ENCODE results near the gene CCL11. TPM values are rescaled to one million over a fixed set of nuclear protein-coding genes. Genes with fewer than 3 reads are reported as not detected.

The CCL11 gene
- total RNA-seq, 2 experiments from 2014 or later = not detected

- Mint-ChIP-seq H3K4me3 (no peak overlapping the region), H3K27me3 (peaks cover 6% of the 10 kb centered on the region), H3K27ac (no peak overlapping the region), H3K4me1 (ENCODE audit: low read depth) (no peaks in the 10 kb centered on the region), H3K36me3 (ENCODE audit: low read depth) (no peaks in the 10 kb centered on the region), H3K9me3 (no peaks in the 10 kb centered on the region)
- ATAC-seq (no peak), DNase-seq (no peak)
- CTCF ChIA-PET = interaction anchor here (1.1 kb wide), 1 partner anchor 105 kb away, joined by 3 read pairs; no protein-coding TSS in a partner anchor
- intact Hi-C loops (cut with micrococcal nuclease) = no loop called here
- no peak for TF ChIP-seq CTCF (IDR thresholded peaks at IDR 0.05)
- POLR2A ChIA-PET = no interaction called here
Measured at GRCh38 chr17:34305606-34306005, 20.1 kb downstream of the CCL11 start.

- Mint-ChIP-seq H3K27me3 (peaks cover 6% of the 10 kb centered on the region), H3K36me3 (ENCODE audit: low read depth) (no peaks in the 10 kb centered on the region), H3K4me3 (no peak overlapping the region), H3K9me3 (no peaks in the 10 kb centered on the region), H3K4me1 (ENCODE audit: low read depth) (no peaks in the 10 kb centered on the region), H3K27ac (no peak overlapping the region)
- intact Hi-C loops (cut with micrococcal nuclease) = no loop called here
- CTCF ChIA-PET = interaction anchor here (1.1 kb wide), 1 partner anchor 106 kb away, joined by 3 read pairs; no protein-coding TSS in a partner anchor
- ATAC-seq = no peak
- TF ChIP-seq CTCF (IDR thresholded peaks at IDR 0.05) = no peak
- POLR2A ChIA-PET = no interaction called here
- no peak for DNase-seq
Measured at GRCh38 chr17:34306466-34306865, 20.9 kb downstream of the CCL11 start.

GRCh38 chr17:34307110-34307509 lies 21.6 kb downstream of the CCL11 start:
- H3K9me3 Mint-ChIP-seq = no peaks in the 10 kb centered on the region
- ATAC-seq (no peak), DNase-seq (no peak)
- H3K4me1 Mint-ChIP-seq (ENCODE audit: low read depth) = no peaks in the 10 kb centered on the region
- no peaks in the 10 kb centered on the region for H3K36me3 Mint-ChIP-seq (ENCODE audit: low read depth)
- CTCF ChIA-PET = no interaction called here
- no peak for TF ChIP-seq CTCF (IDR thresholded peaks at IDR 0.05)
- no peak overlapping the region for H3K27ac Mint-ChIP-seq
- no peak overlapping the region for H3K4me3 Mint-ChIP-seq
- H3K27me3 Mint-ChIP-seq = peaks cover 3% of the 10 kb centered on the region
- POLR2A ChIA-PET = no interaction called here
- intact Hi-C loops (cut with micrococcal nuclease) = no loop called here

GRCh38 chr17:34308371-34308770 lies 22.8 kb downstream of the CCL11 start:
- Mint-ChIP-seq H3K27ac (no peak overlapping the region), H3K27me3 (peaks cover 10% of the 10 kb centered on the region), H3K4me1 (ENCODE audit: low read depth) (no peaks in the 10 kb centered on the region), H3K4me3 (no peak overlapping the region), H3K36me3 (ENCODE audit: low read depth) (no peaks in the 10 kb centered on the region), H3K9me3 (no peaks in the 10 kb centered on the region)
- ATAC-seq (no peak), DNase-seq (no peak)
- intact Hi-C loops (cut with micrococcal nuclease) = no loop called here
- no peak for TF ChIP-seq CTCF (IDR thresholded peaks at IDR 0.05)
- ChIA-PET CTCF (no interaction called here), POLR2A (no interaction called here)

- intact Hi-C loops (cut with micrococcal nuclease) = no loop called here
- Mint-ChIP-seq H3K9me3 (no peaks in the 10 kb centered on the region), H3K36me3 (ENCODE audit: low read depth) (no peaks in the 10 kb centered on the region), H3K27ac (no peak overlapping the region), H3K4me1 (ENCODE audit: low read depth) (no peaks in the 10 kb centered on the region), H3K4me3 (no peak overlapping the region), H3K27me3 (peaks cover 16% of the 10 kb centered on the region)
- ATAC-seq (no peak), DNase-seq (no peak)
- ChIA-PET CTCF (interaction anchor here (1.2 kb wide), 1 partner anchor 50 kb away, joined by 4 read pairs; no protein-coding TSS in a partner anchor), POLR2A (interaction anchor here (1.1 kb wide), 1 partner anchor 8 kb away, joined by 3 read pairs; no protein-coding TSS in a partner anchor)
- TF ChIP-seq CTCF (IDR thresholded peaks at IDR 0.05) = no peak
Measured at GRCh38 chr17:34311291-34311690, 25.7 kb downstream of the CCL11 start.
